Stimulated activated CD8-positive, alpha-beta memory T cell treated with anti-CD3 and anti-CD28 coated beads, Interleukin-12 subunit alpha, Interleukin-12 subunit beta, amount 100 ng/mL, for 4 hours (primary cell): Measurements from ENCODE around the gene ANKRD44.
A peak's percentile ranks its signal among the peaks of the same experiment; 100 is the strongest.

Source experiments
- DNase-seq: peaks from one replicate; pipeline ENCODE4 v3.0.0-alpha.2; 2020; ENCODE audit warnings: low read depth

The ANKRD44 gene

DNA sequence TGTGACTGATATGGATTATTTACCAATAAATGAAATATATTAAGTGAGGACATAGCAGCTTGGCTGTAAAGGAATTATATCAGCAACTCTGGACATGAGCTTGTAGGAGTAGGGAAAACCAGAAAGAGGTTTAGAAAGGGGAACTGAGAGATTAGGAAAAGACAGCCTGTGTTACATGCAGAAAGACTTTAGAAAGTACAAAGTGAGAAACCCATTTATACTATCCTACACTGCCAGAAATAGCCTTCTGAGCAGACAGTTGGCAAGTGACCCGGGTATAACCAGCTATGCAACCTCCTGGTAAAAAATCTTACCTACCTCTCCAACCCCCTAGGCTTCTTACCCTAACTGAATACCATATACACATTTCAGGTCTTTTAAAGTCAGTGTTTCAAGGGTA lies 134.1 kb downstream of the ANKRD44 start:
- DNase-seq, result no peak

DNA sequence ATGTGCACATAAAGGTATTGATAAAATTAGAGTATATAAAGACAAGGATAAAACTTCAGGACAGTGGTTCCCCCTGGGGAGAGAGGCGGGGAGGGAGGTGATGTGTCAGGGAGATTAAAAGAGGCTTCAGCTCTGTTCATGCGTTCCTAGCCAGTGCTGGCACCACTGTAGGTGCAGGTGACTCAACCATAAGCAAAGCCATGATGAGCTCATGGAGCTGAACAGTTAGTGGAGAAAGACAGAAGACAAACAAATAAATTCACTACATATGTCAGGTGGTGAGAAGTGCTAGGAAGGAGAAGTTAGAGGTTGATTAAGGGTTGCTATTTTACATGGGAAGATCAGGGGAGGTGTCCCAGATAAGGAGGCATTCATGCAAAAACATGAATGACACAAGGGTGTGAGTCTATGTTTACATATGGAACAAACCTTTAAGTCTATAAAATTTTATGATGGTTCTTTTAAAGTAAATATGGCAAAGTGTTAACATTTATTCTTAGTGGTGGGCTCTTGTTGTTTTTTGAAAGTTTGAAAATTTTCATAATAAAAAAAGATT lies 136.0 kb downstream of the ANKRD44 start:
- DNase-seq, result no peak

DNA sequence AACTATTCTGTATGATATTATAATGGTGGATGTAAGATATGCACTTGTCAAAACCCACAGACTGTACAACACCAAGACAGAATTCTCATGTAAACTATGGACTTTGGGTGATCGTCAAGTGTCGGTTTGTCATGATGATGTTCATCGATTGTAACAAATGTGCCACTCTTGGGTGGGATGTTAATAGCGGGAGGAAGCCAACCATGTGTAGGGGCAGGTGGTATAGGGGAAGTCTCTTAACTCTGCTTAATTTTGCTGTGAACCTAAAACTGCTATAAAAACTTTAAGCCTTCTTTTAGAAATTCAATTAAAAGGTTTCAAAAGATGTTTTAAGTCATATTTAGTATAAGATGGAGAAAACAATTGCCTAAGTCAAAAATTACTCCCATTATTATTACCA lies 139.0 kb downstream of the ANKRD44 start:
- DNase-seq, result no peak

DNA sequence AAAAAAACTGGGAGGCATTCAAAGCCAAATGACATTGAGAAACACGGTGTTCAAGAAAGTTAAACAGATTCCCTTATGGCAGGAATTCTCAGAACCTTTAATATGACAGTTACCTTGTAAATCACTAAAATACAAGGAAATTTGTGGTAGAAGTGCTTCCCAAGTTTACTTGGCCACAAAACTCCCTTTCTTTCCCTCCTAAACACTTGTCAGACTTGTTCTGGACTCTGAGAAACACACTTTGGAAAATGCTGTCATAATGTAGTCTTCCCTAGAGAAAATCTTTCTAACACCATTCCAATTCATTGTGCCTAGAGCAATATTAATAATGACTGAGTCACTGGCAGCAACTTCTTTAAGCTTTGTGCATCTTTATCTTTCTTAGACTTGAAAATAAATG lies 140.4 kb downstream of the ANKRD44 start:
- no peak for DNase-seq

DNA sequence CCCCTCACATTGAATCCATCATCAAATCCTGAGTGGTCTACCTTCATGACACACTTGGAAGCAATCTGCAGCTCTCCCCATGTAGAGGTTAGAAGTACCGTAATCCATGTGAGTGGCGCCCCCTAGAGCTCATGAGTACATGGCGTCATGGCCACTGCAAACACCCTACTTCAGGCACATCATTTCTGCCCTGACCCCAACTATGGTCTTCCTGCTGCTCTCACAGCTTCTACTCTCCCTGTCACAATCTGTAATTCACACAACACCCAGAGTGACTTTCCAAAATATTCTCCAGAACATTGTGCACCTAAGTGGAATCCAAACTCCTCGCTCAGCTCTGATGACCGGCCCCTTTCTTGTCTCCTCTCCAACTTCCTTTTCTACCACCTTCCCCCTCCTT lies 141.9 kb downstream of the ANKRD44 start:
- DNase-seq, result peak; percentile 32

DNA sequence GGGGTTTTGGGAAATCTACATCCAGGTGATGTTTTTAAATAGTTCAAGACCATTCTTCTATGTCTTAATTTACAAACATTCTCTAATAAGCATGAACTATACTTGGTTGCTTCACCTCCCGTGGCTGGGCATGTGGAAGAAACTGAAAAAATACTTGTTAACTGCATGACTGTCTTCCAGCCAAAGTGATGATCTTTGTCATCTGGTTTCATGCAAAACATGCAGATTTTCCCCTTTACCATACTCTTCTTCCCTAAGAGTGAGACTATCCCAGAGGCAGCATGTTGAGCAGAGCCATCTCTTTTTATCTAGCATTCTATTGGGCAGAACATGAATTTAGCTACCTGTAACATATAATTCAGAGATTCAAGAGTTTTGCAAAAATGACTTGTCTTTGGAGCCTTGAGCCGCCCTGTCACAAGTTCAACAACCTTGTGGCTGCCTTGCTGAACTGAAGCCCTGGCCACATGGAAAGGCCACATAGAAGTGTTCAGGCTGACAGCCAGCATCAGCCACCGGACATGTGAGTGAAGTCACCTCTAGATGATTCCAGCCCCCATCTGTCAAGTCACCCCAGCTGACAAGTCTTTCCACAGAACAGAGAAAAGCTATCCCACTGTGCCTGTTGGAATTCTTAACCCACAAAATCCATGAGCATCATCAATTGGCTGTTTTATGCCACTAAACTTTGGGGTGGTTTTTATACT lies 142.8 kb downstream of the ANKRD44 start:
- DNase-seq, result no peak

DNA sequence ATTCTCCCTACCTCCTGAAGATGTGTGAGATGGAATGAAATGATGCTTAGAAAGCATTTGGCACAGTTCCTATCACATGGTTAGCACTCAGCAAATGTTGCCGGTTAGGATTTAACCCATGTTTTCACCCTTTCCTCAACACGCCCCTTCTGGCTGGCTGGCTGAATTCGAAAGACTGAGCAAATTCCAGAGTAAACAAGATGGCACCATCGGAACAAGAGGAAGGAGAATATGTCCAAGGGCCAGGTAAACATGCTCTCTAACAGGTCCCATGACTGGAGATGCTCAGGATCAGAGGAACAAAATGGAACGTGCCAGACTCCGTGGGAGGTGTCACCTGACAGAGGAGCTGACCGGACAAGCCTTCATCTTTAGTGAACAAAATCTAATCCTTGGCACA lies 145.6 kb downstream of the ANKRD44 start:
- DNase-seq, result no peak

DNA sequence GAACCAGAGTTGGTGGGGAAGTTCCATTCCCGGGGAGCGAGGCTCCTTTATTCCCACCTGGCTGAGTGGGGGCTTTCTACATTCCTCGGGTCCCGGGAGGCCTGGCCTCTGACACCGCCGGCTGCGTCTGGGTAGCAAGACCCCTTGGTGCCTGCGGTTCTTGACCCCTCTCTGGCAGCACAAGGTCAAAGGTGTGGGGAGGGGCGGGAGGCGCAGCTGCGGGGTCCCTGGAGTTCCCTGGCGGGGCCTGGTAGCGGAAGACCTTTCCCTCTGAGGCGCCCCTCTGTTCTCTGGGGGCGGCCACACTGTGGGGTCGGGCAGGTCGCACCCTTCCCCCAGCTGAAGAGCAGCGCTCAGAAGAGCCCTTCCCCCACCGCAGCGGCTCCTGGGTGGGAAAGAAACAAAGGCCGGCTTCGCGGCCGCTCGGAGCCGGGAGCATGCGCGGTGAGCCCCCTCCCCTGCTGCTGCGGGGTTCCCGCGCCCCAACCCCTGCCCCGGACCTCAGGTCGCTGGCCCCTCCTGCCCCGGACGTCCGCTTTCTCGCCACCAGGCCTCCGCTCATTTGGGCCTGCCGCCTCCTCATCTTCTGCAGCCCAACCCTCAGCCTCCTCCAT lies 146.3 kb downstream of the ANKRD44 start:
- no peak for DNase-seq

DNA sequence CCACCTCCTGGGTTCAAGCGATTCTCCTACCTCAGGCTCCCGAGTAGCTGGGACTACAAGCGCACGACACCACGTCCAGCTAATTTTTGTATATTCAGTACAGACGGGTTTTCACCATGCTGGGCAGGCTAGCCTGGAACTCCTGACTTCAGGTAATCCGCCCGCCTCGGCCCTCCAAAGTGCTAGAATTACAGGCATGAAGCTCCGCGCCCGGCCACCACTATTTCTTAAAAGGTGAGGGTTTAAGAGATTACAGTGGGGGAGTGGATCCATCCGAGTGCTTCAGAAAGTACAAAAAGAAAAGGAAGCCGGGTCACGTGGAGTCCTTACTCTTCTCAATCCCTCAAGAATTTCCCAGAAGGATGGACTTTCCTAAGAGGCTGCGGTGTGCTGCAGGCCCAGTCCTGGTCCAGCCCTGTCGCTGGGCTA lies 146.9 kb downstream of the ANKRD44 start:
- no peak for DNase-seq

DNA sequence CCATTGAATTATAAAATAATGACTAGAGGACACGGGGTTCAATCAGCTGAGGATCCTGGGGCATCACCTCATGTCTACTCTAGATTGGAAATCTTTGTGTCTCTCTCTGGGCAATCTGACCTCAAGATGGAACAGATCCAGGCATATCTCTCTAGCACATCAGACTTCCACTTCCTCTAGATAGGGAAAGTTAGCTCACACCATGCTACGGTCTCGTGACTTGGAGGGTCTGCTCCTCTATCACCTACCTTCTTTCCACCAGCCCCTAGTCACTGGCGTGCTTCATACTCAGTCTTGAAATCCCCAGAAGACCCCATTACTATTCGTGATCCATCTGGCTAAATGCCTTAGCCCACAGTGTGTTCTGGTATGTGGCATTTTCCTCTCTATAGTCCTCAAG lies 148.8 kb downstream of the ANKRD44 start:
- no peak for DNase-seq

DNA sequence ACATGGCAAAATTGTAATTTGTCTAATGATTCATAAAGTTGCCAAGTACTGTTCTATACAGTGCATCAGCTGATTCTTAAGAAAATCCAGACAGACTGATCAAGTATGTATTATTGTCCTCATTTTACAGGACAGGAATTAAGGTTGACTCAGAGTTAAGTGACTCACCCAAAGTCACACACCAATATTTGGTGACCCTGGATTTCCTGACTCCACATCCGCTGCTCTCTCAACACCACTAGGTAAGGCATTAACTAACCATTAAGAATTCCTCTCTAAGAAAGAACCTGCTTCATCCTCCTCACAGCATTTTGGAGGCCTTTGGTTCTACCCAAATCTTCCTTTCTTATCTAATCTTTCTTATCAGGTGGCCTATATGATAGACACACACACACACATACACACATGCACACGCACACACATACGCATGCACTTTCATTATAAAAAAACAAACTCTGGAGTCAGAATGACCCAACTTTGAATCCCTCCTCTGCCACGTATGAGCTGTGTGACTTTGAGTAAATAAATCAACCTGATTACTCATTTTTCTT lies 150.8 kb downstream of the ANKRD44 start:
- peak; percentile 10 for DNase-seq

DNA sequence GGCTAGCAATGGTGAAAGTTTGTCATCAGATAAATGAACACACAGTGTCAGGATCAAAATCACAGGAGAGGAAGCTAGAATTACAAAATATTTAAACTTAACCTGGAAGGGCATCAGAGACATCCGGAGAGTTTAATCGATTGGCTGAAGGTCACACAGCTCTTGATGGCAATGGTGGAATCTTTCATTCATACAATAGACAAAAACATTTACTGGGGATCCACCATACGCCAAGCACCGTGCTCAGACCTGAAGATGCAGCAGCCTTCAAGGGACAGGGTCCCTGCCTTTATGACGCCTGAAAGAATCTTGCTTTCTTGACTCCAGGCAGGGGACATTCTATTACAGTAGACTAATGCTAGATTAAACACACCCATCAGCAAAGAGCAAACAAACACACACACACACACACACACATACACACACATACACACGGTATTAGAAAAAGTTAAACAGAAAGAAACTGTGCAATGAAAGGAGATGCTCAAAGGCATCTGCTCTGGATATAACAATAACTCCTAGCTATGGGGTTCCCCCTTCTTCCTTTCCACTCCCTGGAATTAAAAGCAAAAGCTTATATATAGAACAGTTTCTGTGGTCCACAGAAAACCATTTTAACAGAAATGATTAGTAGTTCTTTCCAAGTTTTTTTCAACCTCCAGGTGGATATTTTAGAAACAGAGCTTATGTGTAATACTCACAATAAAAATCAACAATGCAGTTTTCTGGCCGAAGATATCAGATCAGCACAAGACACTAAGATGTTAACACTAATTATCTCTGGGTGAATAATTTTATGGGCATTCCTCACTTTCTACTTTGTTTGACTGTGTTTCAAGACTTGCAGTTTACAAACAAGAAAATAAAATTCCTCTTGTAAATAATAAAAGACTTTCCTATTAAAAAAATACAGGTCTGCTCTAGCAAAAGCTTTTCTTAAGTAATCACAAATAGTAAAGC lies 151.7 kb downstream of the ANKRD44 start:
- DNase-seq, result no peak

DNA sequence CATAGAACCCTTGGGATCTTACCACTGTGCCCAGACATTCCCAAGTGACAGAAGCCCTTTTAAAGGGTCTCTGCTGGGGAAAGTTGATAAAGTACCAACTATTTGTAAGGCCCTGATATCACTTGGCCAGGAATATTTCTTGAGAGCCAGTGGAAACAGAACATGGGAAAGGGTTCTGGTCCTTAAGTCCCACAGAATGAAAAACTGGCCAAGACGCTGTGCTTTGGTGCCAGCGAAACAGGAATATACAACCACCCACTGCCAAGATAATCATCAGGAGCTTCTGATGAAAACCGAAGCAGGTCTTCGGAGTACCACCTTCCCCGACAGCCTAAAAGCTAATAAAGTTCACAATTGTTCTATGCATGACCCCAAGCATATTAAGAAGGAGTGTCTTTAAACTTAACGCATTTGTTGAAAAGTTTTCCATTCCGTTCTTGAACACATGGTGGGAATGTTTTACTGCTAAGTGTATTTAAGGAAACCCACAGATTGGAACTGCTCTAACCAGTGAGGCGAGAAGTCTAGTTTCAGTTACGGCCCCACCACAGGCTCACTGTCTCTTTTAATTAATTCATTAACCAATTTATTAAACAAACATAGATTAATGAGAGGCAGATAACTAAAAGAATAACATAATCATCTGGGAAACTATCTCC lies 152.6 kb downstream of the ANKRD44 start:
- DNase-seq, result no peak

DNA sequence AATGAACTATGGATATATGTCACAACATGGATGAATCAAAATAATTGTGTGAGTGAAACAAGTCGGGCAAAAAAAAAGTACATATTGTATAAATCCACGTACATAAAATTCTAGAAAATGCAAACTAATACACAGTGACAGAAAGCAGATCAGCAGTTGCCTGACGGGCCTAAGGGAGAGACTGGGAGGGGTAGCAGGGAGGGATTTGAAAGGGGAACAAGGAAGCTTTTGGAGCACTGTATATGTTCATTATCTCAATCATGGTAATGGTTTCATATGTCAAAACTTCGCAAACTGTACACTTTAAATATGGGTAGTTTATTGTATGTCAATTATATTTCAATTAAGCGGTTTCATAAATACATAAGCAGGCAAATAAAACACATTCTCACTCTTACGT lies 153.8 kb downstream of the ANKRD44 start:
- no peak for DNase-seq

DNA sequence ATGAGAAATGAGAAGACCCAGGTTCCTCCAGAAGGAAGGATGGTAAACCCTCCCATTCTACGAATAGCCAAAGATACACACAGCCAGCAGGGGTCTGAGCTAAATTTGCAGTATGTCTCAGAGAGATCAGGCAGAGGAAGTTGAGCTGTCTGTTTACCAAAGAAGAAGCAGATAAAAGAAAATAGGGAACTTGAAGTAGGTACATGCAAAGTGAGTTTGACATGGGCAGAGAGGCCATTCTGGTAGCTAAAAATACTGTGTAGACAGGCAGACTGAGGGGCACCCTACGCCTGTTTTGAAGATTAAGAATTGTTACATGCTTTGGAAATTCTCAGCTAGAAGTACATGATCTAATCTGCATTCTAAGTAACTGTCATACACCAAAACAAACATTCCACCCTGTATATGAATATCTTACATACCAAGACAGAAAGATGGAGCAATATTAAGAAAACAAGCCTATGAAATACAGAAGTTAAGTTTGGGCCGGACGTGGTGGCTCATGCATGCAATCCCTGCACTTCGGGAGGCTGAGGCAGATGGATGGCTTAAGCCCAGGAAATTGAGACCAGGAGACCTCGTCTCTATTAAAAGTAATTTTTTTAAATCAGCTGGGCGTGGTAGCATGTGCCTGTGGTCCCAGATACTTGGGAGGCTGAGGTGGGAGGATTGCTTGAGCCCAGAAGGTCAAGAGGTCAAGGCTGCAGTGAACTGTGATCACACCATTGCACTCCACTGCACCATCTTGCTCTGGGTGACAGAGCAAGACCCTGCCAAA lies 157.9 kb downstream of the ANKRD44 start:
- no peak for DNase-seq

DNA sequence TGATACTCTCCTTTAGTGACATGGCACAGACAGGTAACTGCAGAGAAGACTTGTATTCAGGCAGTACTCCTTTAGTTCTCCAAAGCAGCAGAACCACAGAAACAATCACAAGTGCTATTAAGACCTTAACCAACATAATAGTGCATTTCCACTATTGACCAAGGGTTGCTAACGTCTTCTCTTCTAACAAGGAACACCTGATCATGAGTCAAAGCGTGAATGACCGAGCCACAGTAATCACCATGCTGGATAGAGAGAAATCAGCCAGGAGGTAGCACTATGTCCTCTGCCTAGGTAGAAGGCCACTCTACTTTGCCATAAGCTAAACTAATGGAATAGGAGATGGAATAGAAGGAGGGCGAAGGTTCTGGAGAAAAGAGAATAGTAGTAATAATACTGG lies 161.0 kb downstream of the ANKRD44 start:
- DNase-seq, result no peak

DNA sequence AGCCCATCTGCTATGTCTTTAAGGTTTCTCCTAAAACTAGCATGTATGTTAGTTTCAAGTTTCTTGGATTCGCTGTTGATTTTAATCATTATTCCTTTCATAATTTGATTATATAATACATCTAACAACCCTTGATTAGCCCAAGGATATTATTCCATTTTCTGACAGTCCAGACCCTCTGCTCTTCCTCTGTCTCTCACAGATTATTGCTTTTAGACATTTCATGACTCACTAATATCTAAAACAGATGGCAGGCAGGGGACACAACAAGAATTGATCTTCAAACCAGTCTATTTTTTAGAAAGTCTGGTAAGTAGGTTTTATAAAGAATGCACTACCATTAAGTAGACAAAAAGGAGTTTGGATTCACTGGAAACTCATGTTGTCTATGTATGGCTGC lies 162.2 kb downstream of the ANKRD44 start:
- no peak for DNase-seq

DNA sequence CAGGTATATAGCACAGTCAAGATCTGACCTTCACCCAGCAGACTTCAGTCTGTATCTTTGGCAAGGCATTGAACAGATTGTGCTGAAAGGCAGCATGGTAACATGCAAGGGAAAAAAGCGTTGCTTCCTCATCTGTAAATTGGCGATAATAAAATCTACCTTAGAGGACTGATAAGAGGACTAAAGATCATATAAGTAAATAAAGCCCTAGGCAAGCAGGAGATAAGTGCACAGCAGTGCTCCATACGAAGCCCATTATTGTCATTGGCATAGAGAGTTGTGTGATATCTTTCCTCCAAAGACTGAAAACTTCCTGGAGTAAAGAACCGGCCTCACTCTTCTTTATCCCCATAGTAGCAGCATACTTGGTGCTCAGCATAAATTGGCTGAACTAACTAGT lies 162.6 kb downstream of the ANKRD44 start:
- no peak for DNase-seq

DNA sequence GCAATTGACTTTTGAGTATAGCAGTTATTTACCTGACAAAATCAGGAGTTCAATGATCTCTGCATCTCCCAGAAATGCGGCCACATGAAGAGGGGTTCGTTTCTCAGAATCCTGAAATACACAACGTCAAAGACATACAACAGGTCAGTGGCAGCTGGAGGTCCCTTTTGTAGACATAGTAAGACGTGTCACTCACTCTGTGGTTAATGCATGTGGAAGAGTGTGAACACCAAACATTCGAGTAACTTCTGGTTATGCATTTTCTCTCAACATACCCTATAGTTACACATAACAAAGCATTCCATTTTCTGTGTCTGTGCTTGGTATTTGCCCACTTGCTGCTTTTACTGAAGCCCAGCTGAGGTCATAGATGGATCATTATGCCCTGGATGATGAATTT lies 163.6 kb downstream of the ANKRD44 start:
- DNase-seq, result no peak

DNA sequence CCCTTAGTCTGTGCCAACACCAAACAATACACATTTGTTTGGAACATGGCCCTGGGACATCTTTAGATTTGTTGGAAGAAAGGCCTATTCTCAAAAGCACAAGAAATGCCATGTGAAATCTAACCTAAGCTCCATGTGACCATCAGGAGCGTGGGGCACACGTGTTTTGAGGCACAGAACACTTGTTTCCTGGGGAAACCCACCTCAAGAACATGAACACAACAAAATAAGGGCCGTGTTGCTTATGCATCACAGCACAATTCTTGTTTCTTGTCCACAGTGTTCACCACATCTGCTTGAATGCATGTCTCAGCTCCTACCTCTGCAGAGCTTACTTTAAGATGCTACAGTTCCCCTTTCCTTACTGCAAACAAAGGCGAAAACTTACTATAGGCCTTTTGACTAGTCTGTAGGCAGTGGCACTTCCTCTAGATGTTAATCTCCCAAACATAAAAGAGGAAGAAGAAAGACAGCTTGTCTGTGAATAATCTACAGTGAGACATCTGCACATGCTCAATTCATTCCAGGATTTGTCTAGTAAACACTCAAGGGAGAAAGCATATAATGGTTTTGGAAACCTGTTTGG lies 165.0 kb downstream of the ANKRD44 start:
- no peak for DNase-seq

DNA sequence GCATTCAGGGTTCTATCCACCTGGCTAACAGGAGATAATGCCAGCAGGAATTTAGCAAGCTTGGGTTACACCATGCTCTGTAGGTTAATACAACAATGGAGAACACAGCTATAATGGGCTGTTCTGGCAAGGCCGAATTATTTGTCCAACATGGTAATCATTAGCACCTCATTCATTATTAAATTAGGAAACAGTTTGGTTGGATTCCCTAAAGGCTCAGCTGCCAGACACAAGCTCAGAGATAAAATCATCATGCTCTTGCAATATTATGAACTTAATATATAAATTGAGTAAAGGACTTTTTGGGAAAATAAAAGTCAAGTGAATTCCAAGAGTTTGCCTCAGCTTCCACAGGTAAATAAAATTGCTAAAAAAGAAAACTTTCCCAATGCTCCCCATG lies 166.4 kb downstream of the ANKRD44 start:
- DNase-seq, result no peak
